Peyer's patch (tissue), 4 donors: ENCODE data around the gene PALLD. TPM values are rescaled to one million over a fixed set of nuclear protein-coding genes. Genes with fewer than 3 reads are reported as not detected.

Experiments used
- DNase-seq, 3 donors: peaks; one replicate each; pipeline ENCODE4 v3.0.0-alpha.2; 2017 to 2019
- H3K27ac ChIP-seq, 4 donors: fragments of 200-600 bp; sonication (generic); one replicate each; pipeline ENCODE4 v1.5.1; 2016 to 2019
- H3K27me3 ChIP-seq, 2 donors: fragments of 200-600 bp; sonication (generic); one replicate each; pipeline ENCODE4 v1.5.1; 2019
- H3K36me3 ChIP-seq, 3 donors: fragments of 200-600 bp; sonication (generic); one replicate each; pipeline ENCODE4 v1.5.1; 2016 to 2019
- H3K4me1 ChIP-seq, 4 donors: fragments of 200-600 bp; sonication (generic); one replicate each; pipeline ENCODE4 v1.5.1; 2016 to 2019
- H3K4me3 ChIP-seq, 4 donors: fragments of 200-600 bp; sonication (generic); 1 replicate in 3 of 4; 2 replicates in 1 of 4; pipeline ENCODE4 v1.5.1; 2016 to 2019; ENCODE audit warnings: mild to moderate bottlenecking in 1 of 4
- H3K9me3 ChIP-seq, 4 donors: fragments of 200-600 bp; sonication (generic); one replicate each; pipeline ENCODE4 v1.5.1; 2016 to 2019; ENCODE audit warnings: mild to moderate bottlenecking in 1 of 4
- POLR2A ChIP-seq, 2 donors: fragments of 450-650 bp; IDR thresholded peaks; one replicate each; pipeline ENCODE4 v1.5.1; 2017; ENCODE audit warnings: antibody characterized with exemption in 2 of 2, mild to moderate bottlenecking in 2 of 2, moderate library complexity in 2 of 2
- total RNA-seq, 4 donors: library from RNA; depleted of rRNA; stranded (reverse); fragments of >200 nt; gene quantifications; one replicate each; pipeline ENCODE4 v1.1.0, GENCODE V29; 2016
- TF ChIP-seq, protein P1 (sequence below), 6 experiments: fragments of 450-650 bp in 4 of 6; fragments of 200-600 bp in 2 of 6; sonication (generic) in 1 of 6; IDR thresholded peaks; one replicate each; pipeline ENCODE4 v1.5.1; 2017 to 2019; ENCODE audit warnings: antibody characterized with exemption in 6 of 6, mild to moderate bottlenecking in 3 of 6, moderate library complexity in 1 of 6

Gene PALLD
- total RNA-seq, 4 donors from 2014 or later = 68.0 to 175 (median 78.4) TPM

DNA sequence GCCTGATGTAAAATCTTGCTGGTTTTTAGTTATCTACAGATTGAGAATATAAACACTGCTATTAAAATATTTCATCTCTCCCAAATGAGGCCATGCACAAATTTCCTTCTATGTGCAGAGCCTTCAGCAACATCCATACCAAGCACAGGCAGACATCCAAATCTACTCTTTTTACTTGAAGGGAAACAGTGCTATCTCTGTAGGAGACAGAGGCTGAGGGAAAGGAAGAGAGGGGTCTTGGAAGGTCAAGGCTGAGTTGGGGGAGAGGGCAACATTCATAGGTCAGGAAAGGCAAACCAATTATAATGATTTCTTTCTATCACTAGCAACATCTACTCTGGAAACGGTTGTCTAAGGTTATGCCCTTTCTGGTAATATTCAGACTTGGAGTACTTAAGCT is 273.0 kb downstream of the PALLD start:
- DNase-seq = no peak
- peak overlapping the region in 1 of 4 donors; percentile 17 for H3K27ac ChIP-seq
- H3K9me3 ChIP-seq = no peaks in the 10 kb centered on the region
- TF ChIP-seq, protein P1, sequence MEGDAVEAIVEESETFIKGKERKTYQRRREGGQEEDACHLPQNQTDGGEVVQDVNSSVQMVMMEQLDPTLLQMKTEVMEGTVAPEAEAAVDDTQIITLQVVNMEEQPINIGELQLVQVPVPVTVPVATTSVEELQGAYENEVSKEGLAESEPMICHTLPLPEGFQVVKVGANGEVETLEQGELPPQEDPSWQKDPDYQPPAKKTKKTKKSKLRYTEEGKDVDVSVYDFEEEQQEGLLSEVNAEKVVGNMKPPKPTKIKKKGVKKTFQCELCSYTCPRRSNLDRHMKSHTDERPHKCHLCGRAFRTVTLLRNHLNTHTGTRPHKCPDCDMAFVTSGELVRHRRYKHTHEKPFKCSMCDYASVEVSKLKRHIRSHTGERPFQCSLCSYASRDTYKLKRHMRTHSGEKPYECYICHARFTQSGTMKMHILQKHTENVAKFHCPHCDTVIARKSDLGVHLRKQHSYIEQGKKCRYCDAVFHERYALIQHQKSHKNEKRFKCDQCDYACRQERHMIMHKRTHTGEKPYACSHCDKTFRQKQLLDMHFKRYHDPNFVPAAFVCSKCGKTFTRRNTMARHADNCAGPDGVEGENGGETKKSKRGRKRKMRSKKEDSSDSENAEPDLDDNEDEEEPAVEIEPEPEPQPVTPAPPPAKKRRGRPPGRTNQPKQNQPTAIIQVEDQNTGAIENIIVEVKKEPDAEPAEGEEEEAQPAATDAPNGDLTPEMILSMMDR (IDR thresholded peaks at IDR 0.05) = no peak
- TF ChIP-seq POLR2A (IDR thresholded peaks at IDR 0.05) = no peak
- H3K27me3 ChIP-seq = no peaks in the 10 kb centered on the region
- no peak overlapping the region for H3K4me3 ChIP-seq
- H3K36me3 ChIP-seq = no peaks in the 10 kb centered on the region
- peaks cover 0 to 42% (median 3%) of the 10 kb centered on the region in 4 donors for H3K4me1 ChIP-seq

DNA sequence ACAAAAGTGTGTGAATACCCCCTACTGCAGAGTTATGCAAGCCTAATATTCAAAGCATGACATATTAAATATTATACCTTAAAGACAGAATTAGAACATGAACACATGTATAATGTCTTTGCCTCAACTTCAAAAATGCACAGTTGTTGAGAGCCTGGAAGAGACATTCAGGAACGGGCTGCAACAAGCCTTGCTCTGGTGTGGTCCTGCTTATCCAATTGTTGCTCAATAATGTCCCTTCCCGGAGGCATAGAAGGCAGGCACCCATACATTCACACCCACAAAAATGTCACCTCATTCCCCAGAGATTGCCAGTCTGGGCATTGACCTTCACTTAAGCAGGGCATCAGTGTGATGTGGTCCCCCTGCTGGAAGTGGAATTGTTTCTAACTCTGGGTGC is 274.4 kb downstream of the PALLD start:
- Histone ChIP-seq H3K36me3 (no peaks in the 10 kb centered on the region), H3K4me3 (no peak overlapping the region), H3K27ac (no peak overlapping the region), H3K4me1 (peaks cover 0 to 31% (median 2%) of the 10 kb centered on the region in 4 donors), H3K27me3 (no peaks in the 10 kb centered on the region), H3K9me3 (peaks cover 0 to 6% (median 0%) of the 10 kb centered on the region in 4 donors)
- TF ChIP-seq POLR2A (IDR thresholded peaks at IDR 0.05) = no peak
- TF ChIP-seq, protein P1 (IDR thresholded peaks at IDR 0.05) = no peak
- no peak for DNase-seq

DNA sequence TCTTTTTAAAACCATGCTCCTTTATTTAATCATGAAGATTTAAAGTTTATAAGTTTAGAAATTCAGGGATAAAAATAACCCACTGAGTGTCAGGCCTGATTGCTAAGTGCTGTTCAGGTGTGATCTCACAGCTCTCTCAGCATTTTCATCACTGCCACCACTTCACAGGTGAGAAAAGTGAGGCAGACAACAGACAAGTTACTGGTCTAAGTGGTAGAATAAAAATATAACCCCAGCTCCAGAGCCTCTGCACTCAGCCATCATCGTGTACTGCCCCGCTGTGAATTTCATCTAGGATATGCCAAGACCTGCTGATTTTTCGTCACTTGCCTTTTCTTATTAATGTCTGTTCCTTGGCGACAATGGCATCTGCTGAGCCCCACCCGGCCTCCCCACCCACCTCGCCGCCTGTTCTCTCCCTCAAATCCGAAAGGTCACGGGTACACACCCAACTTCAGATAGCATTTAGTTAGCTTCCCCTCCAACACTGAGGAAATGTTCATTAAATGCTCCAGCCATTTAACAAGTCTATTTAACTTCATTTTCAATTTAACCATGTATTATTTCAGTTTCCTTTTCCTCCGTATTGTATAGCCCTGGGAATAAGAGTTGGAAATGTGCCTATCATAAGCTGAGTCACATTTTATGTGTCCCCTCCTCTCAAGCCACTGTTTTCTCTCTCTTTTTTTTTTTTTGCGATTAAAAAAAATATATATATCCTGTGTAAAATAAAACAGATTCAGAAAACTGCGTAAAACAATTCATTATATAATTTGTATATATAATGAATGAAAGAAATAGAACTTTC is 276.7 kb downstream of the PALLD start:
- DNase-seq = peak in 2 of 3 donors; percentile 60 to 71
- TF ChIP-seq, protein P1 (IDR thresholded peaks at IDR 0.05) = no peak
- no peak for TF ChIP-seq POLR2A (IDR thresholded peaks at IDR 0.05)
- peaks cover 0 to 10% (median 0%) of the 10 kb centered on the region in 4 donors for H3K9me3 ChIP-seq
- H3K4me1 ChIP-seq = peaks cover 0 to 13% (median 0%) of the 10 kb centered on the region in 4 donors
- peak overlapping the region in 3 of 4 donors; percentile 16 to 56 (median 18) for H3K27ac ChIP-seq
- H3K4me3 ChIP-seq = peak overlapping the region in 2 of 4 donors; percentile 25 to 42
- H3K36me3 ChIP-seq = no peaks in the 10 kb centered on the region
- no peaks in the 10 kb centered on the region for H3K27me3 ChIP-seq

DNA sequence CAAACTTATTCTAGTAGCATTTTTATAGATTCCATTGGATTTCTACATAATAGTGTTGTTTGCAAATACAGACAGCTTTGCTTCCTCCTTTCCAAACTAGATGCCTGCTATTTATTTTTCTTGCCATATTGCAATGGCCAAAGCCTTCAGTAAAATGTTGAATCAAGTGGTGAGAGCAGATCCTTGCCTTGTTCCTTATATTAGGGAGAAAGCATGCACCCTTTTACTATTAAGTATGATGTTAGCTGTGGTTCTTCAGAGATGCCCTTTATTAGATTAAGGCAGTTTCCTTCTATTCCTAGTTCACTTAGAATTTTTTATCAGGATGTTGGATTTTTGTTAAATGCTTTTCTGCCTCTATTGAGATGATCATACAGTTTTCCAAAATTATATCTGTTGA is 279.5 kb downstream of the PALLD start:
- DNase-seq = no peak
- no peaks in the 10 kb centered on the region for H3K27me3 ChIP-seq
- TF ChIP-seq, protein P1 (IDR thresholded peaks at IDR 0.05) = no peak
- TF ChIP-seq POLR2A (IDR thresholded peaks at IDR 0.05) = no peak
- H3K9me3 ChIP-seq = peaks cover 0 to 10% (median 0%) of the 10 kb centered on the region in 4 donors
- no peak overlapping the region for H3K4me3 ChIP-seq
- H3K27ac ChIP-seq = no peak overlapping the region
- H3K36me3 ChIP-seq = no peaks in the 10 kb centered on the region
- H3K4me1 ChIP-seq = no peaks in the 10 kb centered on the region

DNA sequence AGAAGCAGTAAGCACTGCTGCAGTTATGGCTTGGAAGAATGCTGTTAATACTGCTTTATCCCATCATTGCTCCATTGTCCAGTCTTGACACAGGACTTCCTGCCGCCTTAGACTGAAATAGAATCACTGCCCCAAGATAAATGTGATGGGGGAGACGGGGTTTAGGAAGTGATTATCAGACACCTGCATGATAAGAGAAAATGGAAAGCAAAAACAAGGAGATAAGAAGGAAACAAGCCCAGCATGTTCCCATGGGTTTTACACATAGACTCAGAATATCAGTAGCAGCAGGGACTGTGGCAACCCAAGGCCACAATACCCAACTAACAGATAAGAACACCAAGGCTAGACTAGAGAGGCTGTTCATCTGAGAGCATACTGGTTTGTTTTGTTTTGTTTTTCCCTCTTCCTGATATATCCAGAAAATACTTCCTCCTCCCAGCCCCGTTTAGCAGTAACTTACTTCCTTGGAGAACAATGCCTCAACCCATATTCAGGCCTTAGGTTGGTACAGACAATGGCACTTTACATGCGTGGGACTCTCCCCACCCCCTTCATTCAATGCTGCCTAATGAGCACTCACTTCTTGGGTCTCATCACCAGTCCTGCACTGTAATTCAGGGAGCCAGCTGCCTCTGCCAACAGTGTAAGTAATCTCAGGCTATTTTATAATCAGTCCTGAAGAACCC is 280.6 kb downstream of the PALLD start:
- Histone ChIP-seq H3K4me1 (no peaks in the 10 kb centered on the region), H3K27ac (no peak overlapping the region), H3K4me3 (no peak overlapping the region), H3K27me3 (no peaks in the 10 kb centered on the region), H3K9me3 (peaks cover 0 to 10% (median 0%) of the 10 kb centered on the region in 4 donors), H3K36me3 (no peaks in the 10 kb centered on the region)
- DNase-seq = no peak
- TF ChIP-seq POLR2A (IDR thresholded peaks at IDR 0.05) = no peak
- TF ChIP-seq, protein P1 (IDR thresholded peaks at IDR 0.05) = no peak
